Measurements from ENCODE around the gene LAMP5. TPM values are rescaled to one million over a fixed set of nuclear protein-coding genes. Genes with fewer than 3 reads are reported as not detected.

LAMP5 gene
- polyA plus RNA-seq, 3 donors, result 7.2 to 8.0 (median 7.5) TPM

DNA sequence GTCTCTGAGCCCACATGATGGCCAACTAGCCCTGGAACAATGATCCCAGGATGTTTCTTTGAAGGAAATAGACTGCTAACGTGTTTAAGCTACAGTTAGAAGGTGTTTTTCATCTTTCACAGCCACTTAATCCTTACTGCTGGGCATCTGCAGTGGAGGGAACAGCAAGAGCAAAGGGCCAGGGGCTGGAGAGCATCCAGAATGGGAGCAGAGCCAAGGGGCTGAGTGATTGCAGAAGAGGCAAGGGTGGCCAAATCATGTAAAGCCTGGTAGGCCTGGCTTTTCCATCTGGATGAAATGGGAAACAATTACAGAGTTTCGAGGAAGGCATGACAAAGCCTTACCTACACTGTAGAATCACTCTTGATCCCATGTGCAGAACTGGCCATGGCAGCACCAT is 18.7 kb upstream of the LAMP5 start:
- DNase-seq (ENCODE audit: extremely low read depth in 1 of 11, low read depth in 9 of 11, low spot score in 4 of 11), result no peak

DNA sequence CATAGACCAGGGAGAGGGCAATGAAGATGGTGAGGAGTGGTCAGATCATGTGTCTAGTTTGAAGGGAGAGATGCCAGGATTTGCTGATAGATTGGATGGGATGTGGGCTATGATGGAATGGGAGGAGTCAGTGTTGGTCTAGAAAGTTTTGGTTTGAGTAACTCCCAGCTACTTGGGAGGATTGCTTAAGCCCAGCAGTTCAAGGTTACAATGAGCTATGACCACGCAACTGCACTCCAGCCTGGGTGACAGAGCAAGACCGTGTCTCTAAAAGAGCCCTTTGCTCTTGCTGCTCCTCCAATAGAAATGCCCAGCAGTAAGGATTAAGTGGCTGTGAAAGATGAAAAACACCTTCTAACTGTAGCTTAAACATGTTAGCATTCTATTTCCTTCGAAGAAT is 18.2 kb upstream of the LAMP5 start:
- DNase-seq (ENCODE audit: extremely low read depth in 1 of 11, low read depth in 9 of 11, low spot score in 4 of 11), result no peak

DNA sequence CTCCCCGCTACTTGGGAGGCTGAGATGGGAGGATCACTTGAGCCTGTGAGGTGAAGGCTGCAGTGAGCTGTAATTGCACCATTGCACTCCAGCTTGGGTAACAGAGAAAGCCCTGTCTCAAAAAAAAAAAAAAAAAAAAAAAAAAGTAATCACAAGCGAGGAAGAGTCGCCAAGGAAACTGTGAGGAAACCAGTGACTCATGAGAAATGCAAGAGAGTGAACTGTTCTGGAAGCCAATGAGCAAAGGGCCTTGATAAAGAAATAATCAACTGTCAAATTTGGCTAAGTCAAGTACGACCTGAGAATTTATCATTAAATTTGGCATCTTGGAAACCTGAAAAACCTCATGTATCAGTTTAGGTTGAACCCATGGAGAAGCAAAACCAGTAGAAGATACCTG is 16.1 kb upstream of the LAMP5 start:
- DNase-seq (ENCODE audit: extremely low read depth in 1 of 11, low read depth in 9 of 11, low spot score in 4 of 11), result no peak

DNA sequence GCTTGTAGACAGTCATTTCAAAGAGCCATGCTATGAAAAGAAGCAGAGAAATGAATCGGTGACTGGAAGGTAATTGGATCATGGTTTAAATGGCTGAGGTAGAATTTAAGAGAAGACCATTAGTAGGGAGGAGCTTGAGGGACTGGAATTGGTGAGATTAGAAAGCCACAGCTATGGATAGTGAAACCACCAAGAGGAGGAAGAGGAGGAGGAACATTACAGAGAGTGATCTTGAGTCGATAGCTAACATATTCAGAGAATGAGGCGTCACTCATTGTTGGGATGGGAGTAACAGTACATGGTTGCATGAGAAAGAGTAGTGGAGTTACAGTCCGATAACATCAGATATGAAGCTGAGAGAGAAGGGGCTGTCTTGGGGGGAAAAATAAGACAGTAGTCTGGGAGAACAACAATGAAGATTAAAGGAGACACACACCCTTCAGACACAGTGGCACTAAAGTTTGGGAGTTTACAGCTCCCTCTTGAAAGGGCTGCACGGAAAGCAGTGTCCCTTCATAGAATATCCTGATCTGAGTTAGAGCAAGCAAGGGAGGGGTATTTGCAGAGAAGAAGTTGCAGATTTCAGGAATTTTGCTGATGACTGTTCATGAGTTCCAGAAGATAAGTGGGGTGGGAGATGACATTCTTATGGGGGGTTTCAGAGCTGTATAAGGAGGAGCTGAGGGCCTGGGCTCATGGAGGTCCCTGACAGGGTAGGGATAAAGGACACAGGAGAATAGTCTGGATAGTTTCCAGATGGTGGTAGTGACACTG is 15.1 kb upstream of the LAMP5 start:
- DNase-seq (ENCODE audit: extremely low read depth in 1 of 11, low read depth in 9 of 11, low spot score in 4 of 11), result no peak

DNA sequence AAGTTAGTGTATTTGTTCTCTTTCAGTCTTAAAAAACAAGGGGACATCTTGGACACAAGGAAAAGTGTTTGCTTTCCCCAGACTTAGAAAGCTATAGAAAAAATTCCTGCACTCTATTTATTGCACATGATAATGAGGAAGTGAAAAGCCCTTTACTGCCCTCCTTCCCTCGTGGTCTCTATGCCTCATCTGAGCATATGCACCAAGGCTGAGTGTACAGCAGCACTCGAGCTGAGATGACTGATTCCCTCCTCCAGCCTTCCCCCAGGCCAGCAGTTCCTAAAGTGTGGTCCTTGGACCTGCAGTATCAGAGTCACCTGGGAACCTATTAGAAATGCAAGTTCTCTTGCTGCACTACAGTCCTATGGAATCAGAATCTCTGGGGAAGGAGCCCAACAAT is 14.3 kb upstream of the LAMP5 start:
- no peak for DNase-seq (ENCODE audit: extremely low read depth in 1 of 11, low read depth in 9 of 11, low spot score in 4 of 11)

DNA sequence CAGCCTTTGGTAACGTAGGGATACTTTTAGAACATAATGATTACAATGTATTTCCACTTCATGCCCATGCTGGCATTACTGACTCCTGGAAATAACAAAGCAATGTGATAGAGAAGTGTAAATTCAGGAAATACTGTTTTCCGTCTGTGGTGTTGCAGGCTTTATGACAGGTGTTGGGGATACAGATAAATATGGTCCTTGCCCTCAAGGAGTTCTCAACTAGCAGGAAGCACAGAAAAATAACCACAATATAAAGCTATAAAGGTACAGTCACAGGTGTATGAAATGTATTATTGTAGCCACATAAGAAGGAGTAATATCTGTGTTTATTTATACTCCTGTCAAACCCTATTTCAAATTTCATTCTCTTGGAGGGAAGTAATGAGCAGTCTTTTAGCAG is 12.9 kb upstream of the LAMP5 start:
- no peak for DNase-seq (ENCODE audit: extremely low read depth in 1 of 11, low read depth in 9 of 11, low spot score in 4 of 11)

DNA sequence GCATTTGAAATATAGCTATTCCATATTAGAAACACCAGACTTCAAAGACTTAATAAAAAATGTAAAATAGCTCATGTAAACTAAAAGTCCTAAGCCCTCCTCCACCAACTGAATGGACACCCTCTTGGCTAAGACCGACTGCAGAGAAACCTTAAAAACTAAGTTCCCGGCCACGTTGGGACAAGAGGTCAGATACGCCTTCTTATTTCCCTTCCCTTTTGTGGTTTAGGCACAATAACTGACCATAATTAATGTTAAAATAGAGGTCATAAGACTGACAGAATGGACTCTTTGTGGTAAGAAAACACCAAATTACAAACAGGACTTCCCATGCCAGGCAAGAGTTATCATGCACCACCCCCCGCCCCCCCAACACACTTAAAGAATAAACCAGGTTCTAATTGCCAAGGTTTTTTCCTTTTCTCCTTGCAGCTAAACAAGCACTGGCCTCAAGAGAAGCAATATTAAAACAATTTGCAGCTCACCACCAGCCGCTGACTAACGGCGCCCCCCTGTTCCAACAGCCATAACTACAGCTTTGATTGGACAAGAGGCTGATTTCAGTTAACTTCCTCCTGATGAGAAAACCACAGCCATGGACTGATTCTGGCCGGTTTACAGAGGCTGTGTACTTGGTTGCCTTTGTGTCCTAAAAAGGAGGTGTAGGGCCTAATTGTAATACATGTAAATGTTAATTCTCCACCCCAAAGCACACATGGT is 10.7 kb upstream of the LAMP5 start:
- DNase-seq (ENCODE audit: extremely low read depth in 1 of 11, low read depth in 9 of 11, low spot score in 4 of 11), result no peak

DNA sequence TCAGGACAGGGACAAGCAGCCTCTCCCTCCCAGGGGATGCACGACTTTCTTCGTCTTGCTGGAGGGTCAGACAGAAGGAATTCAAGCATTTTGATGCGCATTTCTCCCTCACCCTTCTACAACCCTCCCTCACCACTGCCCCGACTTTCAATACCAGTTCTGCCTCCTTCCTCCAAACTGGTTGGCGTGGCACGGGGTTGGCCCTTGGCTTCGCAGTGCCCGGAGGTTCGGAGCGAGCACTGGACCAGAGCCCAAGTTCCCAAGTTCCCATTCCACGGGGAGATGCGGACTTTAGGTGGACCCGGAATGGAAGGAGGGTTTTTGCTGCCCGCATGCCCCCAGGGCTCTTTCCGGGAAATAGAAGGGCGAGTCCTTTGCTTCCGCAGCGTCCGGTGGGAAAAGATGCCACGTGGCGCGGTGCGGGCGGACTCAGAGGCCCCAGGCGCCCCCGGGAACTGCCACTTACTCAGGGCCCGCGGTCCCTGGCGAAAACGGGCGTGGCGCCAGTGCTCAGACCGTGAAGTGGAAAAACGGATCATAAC is 8.0 kb upstream of the LAMP5 start:
- no peak for DNase-seq (ENCODE audit: extremely low read depth in 1 of 11, low read depth in 9 of 11, low spot score in 4 of 11)

DNA sequence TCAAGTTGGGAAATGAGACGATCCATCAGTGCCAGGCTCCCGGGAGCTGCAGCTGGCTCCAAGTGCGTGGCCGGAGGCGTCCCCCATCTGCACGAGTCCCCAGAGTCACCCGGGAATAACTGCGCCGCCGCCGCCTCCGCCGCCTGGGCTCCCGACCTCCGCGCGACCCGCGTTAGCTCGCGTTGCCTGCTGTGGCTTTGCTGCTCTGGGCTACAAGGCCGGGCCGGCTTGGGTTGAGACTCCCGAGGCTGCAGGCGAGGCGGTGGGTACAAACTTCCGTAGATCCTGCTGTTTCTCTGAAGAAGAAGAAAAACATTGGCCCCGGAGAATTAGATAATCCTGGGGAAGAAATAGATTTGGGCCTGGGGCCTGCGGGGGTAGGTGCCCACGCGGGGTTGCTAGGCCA is 7.4 kb upstream of the LAMP5 start:
- no peak for DNase-seq (ENCODE audit: extremely low read depth in 1 of 11, low read depth in 9 of 11, low spot score in 4 of 11)

DNA sequence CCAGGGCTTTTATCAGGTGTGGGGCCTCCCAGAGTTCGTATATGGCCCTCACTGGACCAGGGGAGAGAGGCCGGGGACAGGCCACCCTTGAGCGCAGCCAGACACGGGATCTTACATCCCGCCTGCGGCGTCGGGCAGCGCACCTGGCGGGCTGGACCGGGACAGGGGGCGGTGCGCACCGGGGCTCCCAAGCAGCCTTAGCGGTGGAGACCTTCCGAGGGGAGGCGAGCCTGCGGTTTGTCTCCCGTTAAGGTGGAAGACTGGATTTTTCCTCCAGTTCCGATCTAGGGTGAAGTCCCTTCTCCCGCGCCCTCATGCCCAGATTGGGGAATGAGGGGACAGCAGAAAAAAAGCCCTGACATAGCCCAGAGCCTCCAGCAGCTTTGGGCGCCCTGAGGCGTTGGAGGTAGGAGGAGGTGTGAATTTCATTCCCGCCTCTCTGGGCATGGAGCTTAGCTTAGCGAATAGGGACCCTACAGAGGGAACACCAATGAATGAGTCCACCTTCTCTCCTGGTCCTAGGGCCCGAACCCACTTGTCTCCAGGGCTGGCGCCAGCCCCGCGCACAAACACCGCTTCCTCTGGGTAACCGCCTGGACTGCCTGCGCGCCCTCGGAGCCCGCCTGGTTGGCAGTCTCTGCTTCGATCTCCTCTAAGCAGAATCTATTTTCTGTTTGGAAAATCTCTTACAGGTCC is 6.7 kb upstream of the LAMP5 start:
- DNase-seq (ENCODE audit: extremely low read depth in 1 of 11, low read depth in 9 of 11, low spot score in 4 of 11), result no peak

DNA sequence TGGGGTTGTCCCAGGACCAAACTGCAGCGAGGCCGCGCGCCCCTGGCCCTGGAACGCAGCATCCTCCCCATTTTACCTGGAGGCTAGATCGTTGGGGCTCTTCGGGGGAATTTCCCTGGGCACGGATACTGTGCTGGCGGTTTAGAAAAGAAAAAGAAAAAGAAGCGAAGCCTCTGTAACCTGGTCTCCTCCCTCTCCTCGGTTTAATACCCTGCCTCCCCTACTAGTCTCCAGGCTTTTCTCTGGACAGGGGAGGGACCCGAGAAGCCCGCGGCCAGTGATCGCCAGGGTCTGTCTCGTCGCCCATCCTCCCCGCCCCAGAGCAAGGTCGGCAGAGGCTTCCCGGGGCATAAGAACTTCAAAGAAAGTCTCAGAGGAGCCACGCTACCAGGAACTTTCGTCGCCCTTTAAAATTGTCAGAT is 6.1 kb upstream of the LAMP5 start:
- DNase-seq (ENCODE audit: extremely low read depth in 1 of 11, low read depth in 9 of 11, low spot score in 4 of 11), result no peak

DNA sequence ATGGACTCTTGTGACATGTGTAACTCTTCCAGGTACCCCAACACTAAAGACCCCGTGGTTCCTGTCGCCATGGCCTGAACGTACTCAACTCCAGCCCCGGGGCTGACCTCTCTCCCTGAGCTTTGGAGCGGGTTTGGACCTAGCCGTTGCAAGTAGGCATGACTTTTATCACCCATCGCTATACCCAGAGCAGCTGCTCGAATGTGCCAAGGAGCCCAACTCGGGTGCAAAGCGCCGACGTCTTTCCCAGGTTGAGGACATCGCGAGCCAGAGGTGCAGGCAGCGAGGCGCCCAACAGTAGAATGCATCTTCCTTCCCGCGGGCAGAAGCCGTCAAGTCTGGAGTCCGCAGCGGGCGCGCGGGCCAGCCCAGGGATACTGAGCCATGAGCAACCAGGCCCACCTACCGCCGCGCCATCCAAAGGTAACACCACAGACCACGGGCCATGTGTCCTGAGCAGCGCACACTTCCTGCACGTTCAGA is 5.7 kb upstream of the LAMP5 start:
- DNase-seq (ENCODE audit: extremely low read depth in 1 of 11, low read depth in 9 of 11, low spot score in 4 of 11), result no peak

DNA sequence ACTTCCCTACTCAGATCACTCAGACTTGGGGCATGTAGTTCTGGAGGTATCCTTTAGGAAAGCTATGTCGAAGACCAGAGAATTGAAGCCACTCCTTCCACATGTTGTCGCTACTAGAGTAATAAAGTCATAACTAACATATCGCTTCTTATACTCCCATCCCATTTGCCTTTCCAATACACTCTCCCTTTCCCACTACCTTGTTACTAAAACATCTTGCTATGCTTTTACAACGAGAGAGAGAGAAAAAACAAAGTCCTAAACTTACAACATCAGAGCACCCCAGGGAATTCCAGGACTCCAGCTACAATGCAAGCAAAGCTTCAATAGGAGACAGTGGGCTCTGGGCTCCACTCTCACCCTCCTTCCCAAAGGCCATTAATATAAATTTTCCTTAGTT is 5.1 kb upstream of the LAMP5 start:
- no peak for DNase-seq (ENCODE audit: extremely low read depth in 1 of 11, low read depth in 9 of 11, low spot score in 4 of 11)

DNA sequence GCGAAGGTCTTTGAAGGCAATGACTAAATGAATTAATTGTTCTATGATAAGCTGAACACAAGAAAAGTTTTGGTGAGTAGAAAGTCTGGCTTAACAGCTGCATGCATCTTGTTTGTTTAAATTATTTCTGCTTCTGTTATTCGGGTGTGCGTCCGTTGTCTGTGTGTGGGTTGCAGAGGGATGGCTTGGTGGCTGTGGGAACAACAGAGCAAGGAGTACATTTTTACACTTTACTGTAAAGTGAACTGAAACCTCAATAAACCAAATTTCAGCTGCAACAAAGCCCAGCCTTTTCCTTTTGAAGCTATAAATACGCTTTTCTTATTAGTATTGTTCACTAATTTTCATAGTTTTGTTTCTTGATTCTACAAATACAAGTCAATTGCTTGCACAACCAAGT is 3.5 kb upstream of the LAMP5 start:
- no peak for DNase-seq (ENCODE audit: extremely low read depth in 1 of 11, low read depth in 9 of 11, low spot score in 4 of 11)

DNA sequence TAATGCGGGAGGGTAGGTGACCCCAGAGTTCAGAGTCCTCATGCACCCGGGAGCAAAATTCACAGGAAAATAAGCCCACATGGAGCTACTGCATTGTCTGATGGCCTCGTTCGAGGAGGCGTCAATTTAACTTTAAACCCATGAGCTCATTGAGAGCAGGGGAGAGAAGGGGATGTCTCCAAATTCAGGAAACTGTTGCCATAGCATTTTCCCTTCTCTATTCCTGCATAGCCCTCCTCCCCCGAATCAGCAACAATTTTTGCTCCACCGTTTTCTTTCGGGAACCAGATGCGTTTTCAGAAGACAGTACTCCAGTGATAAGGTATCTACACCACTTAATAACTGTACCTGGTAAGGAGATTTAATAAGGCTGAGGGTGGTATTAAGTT is 324 bp upstream of the LAMP5 start:
- DNase-seq (ENCODE audit: extremely low read depth in 1 of 11, low read depth in 9 of 11, low spot score in 4 of 11), result no peak

DNA sequence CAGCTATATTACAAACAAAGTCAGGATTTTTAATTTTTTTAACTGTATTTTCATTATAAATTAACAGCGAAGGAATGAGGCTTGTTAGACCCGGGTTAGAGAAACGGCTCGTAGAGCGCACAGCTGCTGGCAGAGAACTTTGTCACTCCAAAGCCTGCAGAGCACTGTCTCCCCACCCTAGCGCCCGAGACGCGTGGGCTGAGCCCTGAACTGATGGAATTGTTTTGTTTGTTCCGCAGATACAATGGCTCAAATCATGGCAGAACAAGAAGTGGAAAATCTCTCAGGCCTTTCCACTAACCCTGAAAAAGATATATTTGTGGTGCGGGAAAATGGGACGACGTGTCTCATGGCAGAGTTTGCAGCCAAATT is 810 bp downstream of the LAMP5 start:
- no peak for DNase-seq (ENCODE audit: extremely low read depth in 1 of 11, low read depth in 9 of 11, low spot score in 4 of 11)

DNA sequence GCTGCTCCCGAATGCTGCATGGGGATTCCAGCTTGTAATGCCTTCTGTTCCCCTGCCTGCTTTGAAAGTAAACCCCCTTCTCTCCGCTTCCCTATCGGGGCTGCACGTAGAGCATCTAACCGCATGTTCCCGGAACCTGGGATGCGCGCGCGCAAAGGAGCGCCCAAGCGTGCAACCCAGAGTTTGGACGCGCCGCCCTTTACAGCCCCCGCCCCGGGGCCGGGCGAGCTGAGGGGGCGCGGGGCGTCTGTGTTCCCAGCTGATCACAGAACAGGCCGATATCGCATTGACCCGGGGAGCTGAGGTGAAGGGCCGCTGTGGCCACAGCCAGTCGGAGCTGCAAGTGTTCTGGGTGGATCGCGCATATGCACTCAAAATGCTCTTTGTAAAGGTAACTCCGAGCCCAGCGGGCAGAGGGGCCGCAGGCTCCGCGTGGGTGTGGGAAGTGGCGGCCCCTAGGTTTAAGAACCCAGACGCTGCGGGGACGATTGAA is 1.4 kb downstream of the LAMP5 start:
- DNase-seq (ENCODE audit: extremely low read depth in 1 of 11, low read depth in 9 of 11, low spot score in 4 of 11), result no peak

DNA sequence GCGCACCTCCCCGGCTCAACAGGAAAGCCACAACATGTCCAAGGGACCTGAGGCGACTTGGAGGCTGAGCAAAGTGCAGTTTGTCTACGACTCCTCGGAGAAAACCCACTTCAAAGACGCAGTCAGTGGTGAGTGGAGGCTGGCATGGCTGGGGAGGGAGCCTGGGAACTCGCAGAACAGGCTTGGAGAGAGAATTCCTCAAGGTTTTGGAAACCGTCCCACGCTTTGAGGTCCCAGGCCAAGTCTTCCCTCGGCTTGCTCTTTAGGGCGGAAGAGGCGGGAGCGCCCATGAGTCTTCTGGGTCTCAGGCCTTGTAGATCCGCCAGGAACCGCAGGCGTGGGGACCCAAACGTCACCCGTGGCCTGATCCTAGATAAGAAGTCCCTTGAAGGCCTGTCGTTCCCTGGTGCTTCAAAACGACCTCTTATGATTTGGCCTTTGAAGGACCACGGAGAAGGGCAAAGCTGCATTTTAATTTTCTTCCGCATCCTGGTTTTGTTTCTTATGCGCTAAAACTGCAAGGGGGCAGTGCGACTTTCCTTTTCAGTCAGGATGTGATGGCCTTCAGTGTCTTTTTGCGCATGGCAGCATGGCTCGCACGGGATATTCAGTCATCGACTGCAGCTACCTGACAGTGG is 2.0 kb downstream of the LAMP5 start:
- no peak for DNase-seq (ENCODE audit: extremely low read depth in 1 of 11, low read depth in 9 of 11, low spot score in 4 of 11)
